Dendritic cell treated with granulocyte-macrophage colony-stimulating factor and Interleukin-4, amounts not matched to agents 40 ng/mL and 50 ng/mL, for 4 days (primary cell): Measurements from ENCODE around the gene COPS7B.

ENCODE experiments used
- H3K27ac Mint-ChIP-seq: one replicate; pipeline ENCODE4 v1.8.0; 2022; ENCODE audit warnings: mild to moderate bottlenecking, mixed read lengths
- H3K27me3 Mint-ChIP-seq: one replicate; pipeline ENCODE4 v1.8.0; 2022; ENCODE audit warnings: mild to moderate bottlenecking, mixed read lengths
- H3K36me3 Mint-ChIP-seq: one replicate; pipeline ENCODE4 v1.8.0; 2022; ENCODE audit warnings: low read depth, mixed read lengths
- H3K4me1 Mint-ChIP-seq: one replicate; pipeline ENCODE4 v1.8.0; 2022; ENCODE audit warnings: low read depth, mixed read lengths
- H3K4me3 Mint-ChIP-seq: one replicate; pipeline ENCODE4 v1.8.0; 2022; ENCODE audit warnings: mild to moderate bottlenecking, moderate library complexity, mixed read lengths
- H3K9me3 Mint-ChIP-seq: one replicate; pipeline ENCODE4 v1.8.0; 2022; ENCODE audit warnings: mixed read lengths
- intact Hi-C: fragments of 100-400 bp; cut with micrococcal nuclease; formaldehyde crosslinking; loops from one replicate; pipeline ENCODE4 v1.15.0; 2022

COPS7B gene

DNA sequence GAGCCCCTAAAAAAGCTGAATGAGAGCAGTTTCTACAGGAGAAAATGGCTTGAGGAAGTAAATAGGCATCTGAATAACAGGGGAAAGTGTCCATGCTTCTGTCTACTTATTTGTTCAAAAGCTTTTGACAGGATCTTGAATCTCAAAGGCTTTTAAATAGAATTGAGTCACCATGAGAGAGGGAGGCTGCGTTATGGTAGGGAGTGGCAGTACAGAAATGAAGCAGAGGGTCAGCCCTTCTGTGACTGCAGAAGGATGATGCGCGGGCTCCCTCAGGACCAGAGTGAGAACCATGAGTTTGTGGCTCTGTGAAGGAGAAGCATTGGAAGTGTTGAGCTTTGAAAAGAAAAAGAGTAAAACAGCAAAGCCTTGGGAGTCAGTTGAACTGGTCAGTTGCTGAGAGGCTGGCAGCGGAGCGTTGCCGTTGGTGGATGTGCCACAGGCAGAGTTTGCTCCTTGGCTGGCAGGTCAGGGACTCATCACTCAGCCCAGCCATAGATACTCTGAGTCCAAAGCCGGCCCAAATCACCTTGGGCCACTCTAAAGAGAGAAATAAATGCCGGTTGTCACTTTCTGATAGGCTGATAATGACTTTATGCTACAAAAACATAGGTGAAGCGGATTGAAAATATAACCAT, 17.4 kb downstream of the COPS7B start:
- Mint-ChIP-seq H3K4me3 (no peak overlapping the region), H3K27me3 (no peaks in the 10 kb centered on the region), H3K27ac (no peak overlapping the region), H3K4me1 (no peaks in the 10 kb centered on the region), H3K9me3 (no peaks in the 10 kb centered on the region), H3K36me3 (peaks cover 86% of the 10 kb centered on the region)
- intact Hi-C loops = no loop called here

GRCh38 chr2:231807020-231807419, 20.8 kb downstream of the COPS7B start:
- Mint-ChIP-seq H3K27me3 (no peaks in the 10 kb centered on the region), H3K4me3 (no peak overlapping the region), H3K9me3 (no peaks in the 10 kb centered on the region), H3K36me3 (peaks cover 85% of the 10 kb centered on the region), H3K4me1 (no peaks in the 10 kb centered on the region), H3K27ac (no peak overlapping the region)
- intact Hi-C loops = no loop called here

DNA sequence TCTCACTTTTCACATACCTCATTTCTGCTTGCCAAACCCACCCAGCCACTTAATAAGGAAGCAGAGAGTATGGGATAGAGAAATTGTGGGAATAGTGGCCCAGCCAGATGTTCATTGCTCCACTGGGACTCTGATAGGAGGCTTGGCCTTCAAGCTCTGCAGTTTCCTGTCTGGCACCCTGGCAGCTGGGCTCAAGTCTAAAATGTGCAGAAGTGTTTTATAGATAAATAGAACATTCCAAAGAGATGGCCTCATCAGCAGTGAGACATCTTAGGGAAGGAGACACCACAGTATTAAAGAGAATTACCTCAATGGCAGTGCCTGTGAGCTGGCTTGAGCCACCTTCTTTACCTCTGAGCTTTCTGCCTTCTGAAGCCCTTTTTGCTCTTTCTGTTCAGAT, 24.7 kb downstream of the COPS7B start:
- Mint-ChIP-seq H3K36me3 (peaks cover 85% of the 10 kb centered on the region), H3K9me3 (no peaks in the 10 kb centered on the region), H3K27me3 (no peaks in the 10 kb centered on the region), H3K4me1 (no peaks in the 10 kb centered on the region), H3K4me3 (no peak overlapping the region), H3K27ac (no peak overlapping the region)
- intact Hi-C loops = no loop called here

GRCh38 chr2:231816327-231817026, 30.2 kb downstream of the COPS7B start:
- Mint-ChIP-seq H3K4me1 (no peaks in the 10 kb centered on the region), H3K4me3 (no peak overlapping the region), H3K9me3 (no peaks in the 10 kb centered on the region), H3K27me3 (no peaks in the 10 kb centered on the region), H3K27ac (no peak overlapping the region), H3K36me3 (peaks cover 33% of the 10 kb centered on the region)
- intact Hi-C loops = no loop called here

- no peak overlapping the region for H3K27ac Mint-ChIP-seq
- H3K36me3 Mint-ChIP-seq = peaks cover 5% of the 10 kb centered on the region
- H3K9me3 Mint-ChIP-seq = no peaks in the 10 kb centered on the region
- H3K27me3 Mint-ChIP-seq = no peaks in the 10 kb centered on the region
- H3K4me1 Mint-ChIP-seq = no peaks in the 10 kb centered on the region
- intact Hi-C loops = no loop called here
- H3K4me3 Mint-ChIP-seq = no peak overlapping the region
These were observed 33.3 kb downstream of the COPS7B start for GRCh38 chr2:231819447-231820042.

- H3K36me3 Mint-ChIP-seq = no peaks in the 10 kb centered on the region
- H3K9me3 Mint-ChIP-seq = no peaks in the 10 kb centered on the region
- intact Hi-C loops = no loop called here
- H3K27me3 Mint-ChIP-seq = no peaks in the 10 kb centered on the region
- H3K4me1 Mint-ChIP-seq = no peaks in the 10 kb centered on the region
- H3K27ac Mint-ChIP-seq = no peak overlapping the region
- no peak overlapping the region for H3K4me3 Mint-ChIP-seq
These were observed 34.6 kb downstream of the COPS7B start for GRCh38 chr2:231820786-231821303.

- Mint-ChIP-seq H3K27me3 (no peaks in the 10 kb centered on the region), H3K27ac (no peak overlapping the region), H3K36me3 (no peaks in the 10 kb centered on the region), H3K4me1 (no peaks in the 10 kb centered on the region), H3K9me3 (no peaks in the 10 kb centered on the region), H3K4me3 (no peak overlapping the region)
- intact Hi-C loops = no loop called here
These were observed 35.7 kb downstream of the COPS7B start for GRCh38 chr2:231821908-231822307.

GRCh38 chr2:231853105-231853504, 66.9 kb downstream of the COPS7B start:
- no peaks in the 10 kb centered on the region for H3K36me3 Mint-ChIP-seq
- H3K27ac Mint-ChIP-seq = no peak overlapping the region
- peaks cover 5% of the 10 kb centered on the region for H3K4me1 Mint-ChIP-seq
- no peak overlapping the region for H3K4me3 Mint-ChIP-seq
- peaks cover 2% of the 10 kb centered on the region for H3K27me3 Mint-ChIP-seq
- peaks cover 10% of the 10 kb centered on the region for H3K9me3 Mint-ChIP-seq
- intact Hi-C loops = no loop called here

GRCh38 chr2:231854616-231855125, 68.4 kb downstream of the COPS7B start:
- H3K36me3 Mint-ChIP-seq = no peaks in the 10 kb centered on the region
- H3K9me3 Mint-ChIP-seq = no peaks in the 10 kb centered on the region
- H3K27ac Mint-ChIP-seq = no peak overlapping the region
- H3K27me3 Mint-ChIP-seq = peaks cover 2% of the 10 kb centered on the region
- intact Hi-C loops = no loop called here
- H3K4me1 Mint-ChIP-seq = peaks cover 5% of the 10 kb centered on the region
- H3K4me3 Mint-ChIP-seq = no peak overlapping the region

- no peak overlapping the region for H3K4me3 Mint-ChIP-seq
- H3K27ac Mint-ChIP-seq = no peak overlapping the region
- H3K27me3 Mint-ChIP-seq = peaks cover 3% of the 10 kb centered on the region
- H3K9me3 Mint-ChIP-seq = no peaks in the 10 kb centered on the region
- no peaks in the 10 kb centered on the region for H3K36me3 Mint-ChIP-seq
- peaks cover 3% of the 10 kb centered on the region for H3K4me1 Mint-ChIP-seq
- intact Hi-C loops = no loop called here
These were observed 70.7 kb downstream of the COPS7B start for GRCh38 chr2:231856959-231857358.
